HG03575 (cell line): ENCODE results near the gene PACS1.

Source experiments
- ATAC-seq: cut with Tn5 transposase; IDR thresholded peaks from one replicate; pipeline ENCODE4 v1.9.1; 2021; ENCODE audit not compliant: unreplicated experiment, insufficient number of reproducible peaks, low FRiP score; ENCODE audit errors: extremely low read depth

PACS1 gene

GRCh38 chr11:66289548-66290329, 219.7 kb downstream of the PACS1 start:
- peak; percentile 9 for ATAC-seq

- ATAC-seq, result no peak
Measured at GRCh38 chr11:66290330-66290621, 220.2 kb downstream of the PACS1 start.

GRCh38 chr11:66291303-66291705, 221.2 kb downstream of the PACS1 start:
- no peak for ATAC-seq

DNA sequence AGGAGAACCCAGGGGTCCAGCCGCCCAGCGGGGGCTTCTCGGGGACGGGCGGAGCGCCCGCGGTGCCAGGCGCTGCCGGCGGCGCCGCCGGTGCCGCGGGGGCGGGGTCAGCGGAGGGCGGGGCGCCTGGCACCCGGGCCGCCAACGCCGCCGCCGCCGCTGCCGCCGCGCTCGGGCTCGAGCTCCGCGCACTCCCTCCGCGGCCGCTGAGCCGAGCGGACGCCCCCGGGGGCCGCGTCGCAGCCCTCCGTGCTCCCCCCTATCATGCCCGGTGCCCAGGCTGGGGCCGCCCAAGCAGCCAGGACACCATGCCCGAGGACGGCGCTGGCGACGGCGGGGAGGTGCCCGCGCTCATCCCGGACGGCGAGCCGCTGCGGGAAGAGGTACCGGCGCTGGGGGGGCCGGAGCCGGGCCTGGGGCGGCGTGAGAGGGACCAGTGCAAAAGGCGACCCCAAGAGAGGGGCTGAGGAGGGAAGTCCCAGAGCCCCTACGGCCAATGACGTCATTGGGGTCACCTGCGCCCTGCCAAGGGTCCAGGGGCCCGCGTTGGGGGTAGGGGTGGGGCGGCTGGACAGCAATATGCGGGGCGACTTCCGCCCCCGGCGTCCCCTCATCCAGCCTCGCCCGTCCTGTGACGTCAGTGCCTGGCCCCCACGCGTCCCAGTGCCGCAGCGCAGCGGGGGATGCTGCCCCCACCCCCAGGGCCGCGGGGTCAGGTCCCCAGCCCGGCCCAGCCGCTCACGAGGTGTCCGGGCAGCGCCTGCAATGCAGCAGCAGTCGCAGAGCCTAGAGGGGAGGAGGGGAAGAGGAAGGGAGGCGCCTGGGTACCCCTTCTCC, 221.9 kb downstream of the PACS1 start, which contains the start of gene TMEM151A:
Gene TMEM151A (plus strand): TSS at position 189 of the 837 bp plus-strand sequence. CDS start 120 bp downstream, at position 309.
- no peak for ATAC-seq

DNA sequence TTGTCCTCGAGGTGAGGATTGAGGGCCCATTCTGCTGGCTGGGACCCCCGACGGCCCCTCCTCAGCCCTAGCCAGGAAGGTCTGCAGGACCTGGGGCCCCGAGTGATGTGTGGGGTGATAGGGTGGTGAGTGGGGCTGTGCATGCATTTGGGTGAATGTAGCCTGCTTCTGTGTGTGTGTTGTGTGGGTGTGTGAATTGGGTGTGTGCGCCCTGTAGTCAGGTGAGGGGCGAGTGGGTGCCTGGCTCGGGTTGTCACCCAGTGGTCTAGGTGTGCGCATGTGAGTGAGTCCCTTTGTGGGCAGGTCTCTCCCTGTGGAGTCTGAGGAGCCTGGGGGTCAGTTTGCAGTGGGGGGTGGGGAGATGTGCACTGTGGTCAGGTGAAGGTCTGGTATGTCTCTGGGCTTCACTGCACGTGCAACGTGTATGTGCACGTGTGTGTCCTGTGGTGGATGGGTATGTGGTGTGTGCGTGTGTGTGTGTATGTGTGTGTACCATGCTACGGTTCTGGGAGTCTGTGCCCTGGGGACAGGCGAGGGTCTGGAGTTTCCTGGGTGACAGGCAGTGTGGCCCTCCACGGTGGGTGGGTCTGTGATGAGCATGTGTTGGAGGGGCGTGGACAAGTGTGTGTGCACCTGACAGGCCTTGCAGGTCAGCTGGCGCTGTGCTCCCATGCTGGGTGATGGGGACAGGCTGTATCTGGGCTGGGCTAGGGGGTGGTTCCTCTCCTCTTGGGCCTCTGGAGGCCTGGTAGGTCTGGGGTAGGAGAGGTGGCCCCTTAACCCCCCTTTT, 222.7 kb downstream of the PACS1 start:
- no peak for ATAC-seq

GRCh38 chr11:66293352-66293751, 223.3 kb downstream of the PACS1 start:
- ATAC-seq, result no peak

DNA sequence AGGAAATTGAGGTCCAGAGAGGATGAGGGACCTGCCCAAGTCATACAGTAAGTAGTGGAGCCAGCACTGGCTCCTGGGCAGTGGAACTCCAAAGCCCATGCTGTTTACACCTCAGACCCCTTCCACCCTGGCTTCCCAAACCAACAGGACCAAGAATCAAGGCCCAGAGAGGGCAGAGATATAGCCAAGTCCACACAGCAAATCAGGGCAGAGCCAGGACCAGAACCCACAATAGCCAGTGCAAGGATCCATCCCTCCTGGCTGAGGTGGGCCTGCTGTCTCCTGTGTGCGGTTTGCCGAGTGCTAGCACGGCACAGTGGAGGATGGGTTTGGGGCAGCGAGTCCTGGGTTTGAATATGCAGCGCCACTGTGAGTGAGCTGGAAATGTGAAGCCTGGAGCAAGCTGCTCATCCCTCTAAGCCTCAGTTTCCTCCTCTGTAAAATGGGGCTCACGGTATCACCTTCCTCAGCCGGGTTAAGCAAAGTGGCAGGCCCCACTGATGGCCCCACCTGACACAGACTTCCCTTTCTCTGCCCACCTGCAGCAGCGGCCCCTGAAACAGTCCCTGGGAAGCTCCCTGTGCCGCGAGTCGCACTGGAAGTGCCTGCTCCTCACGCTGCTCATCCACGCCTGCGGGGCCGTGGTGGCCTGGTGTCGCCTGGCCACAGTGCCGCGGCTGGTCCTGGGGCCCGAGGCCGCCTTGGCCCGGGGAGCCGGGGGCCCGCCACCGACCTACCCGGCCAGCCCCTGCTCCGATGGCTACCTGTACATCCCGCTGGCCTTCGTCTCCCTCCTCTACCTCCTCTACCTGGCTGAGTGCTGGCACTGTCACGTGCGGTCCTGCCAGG, 223.9 kb downstream of the PACS1 start:
- no peak for ATAC-seq
